NT2/D1 (cell line): ENCODE measurements around the gene PRAC2.

Experiments
- DNase-seq: peaks from one replicate; pipeline ENCODE4 v3.0.0-alpha.2; 2011; ENCODE audit warnings: low read depth, low spot score
- H3K27me3 ChIP-seq: 2 replicates; pipeline ENCODE4 v1.6.0; 2011; ENCODE audit warnings: mild to moderate bottlenecking; ENCODE audit not compliant: insufficient read length, insufficient read depth
- H3K36me3 ChIP-seq: 2 replicates; pipeline ENCODE4 v1.6.1; 2011; ENCODE audit warnings: mild to moderate bottlenecking, low read length, mixed read lengths; ENCODE audit not compliant: insufficient read depth, insufficient read length
- H3K4me1 ChIP-seq: 2 replicates; pipeline ENCODE4 v1.5.1; 2011; ENCODE audit not compliant: insufficient read depth, insufficient read length
- H3K4me3 ChIP-seq: 2 replicates; pipeline ENCODE4 v1.5.1; 2011; ENCODE audit warnings: low read depth; ENCODE audit not compliant: insufficient read length
- H3K9ac ChIP-seq: 2 replicates; pipeline ENCODE4 v1.6.0; 2011; ENCODE audit warnings: low read depth; ENCODE audit not compliant: insufficient read length
- H3K9me3 ChIP-seq: 2 replicates; pipeline ENCODE4 v1.5.1; 2011; ENCODE audit warnings: mild to moderate bottlenecking, low read length; ENCODE audit not compliant: insufficient read depth
- SUZ12 ChIP-seq: IDR thresholded peaks from 2 replicates; pipeline ENCODE4 v1.6.1; 2011; ENCODE audit not compliant: insufficient read length, insufficient read depth; ENCODE audit errors: extremely low read depth
- YY1 ChIP-seq: IDR thresholded peaks from 2 replicates; pipeline ENCODE4 v1.6.1; 2011; ENCODE audit not compliant: insufficient read length, insufficient read depth
- ZNF274 ChIP-seq: IDR thresholded peaks from 2 replicates; pipeline ENCODE4 v1.6.1; 2011; ENCODE audit warnings: mild to moderate bottlenecking, low read depth, low read length

The PRAC2 gene

DNA sequence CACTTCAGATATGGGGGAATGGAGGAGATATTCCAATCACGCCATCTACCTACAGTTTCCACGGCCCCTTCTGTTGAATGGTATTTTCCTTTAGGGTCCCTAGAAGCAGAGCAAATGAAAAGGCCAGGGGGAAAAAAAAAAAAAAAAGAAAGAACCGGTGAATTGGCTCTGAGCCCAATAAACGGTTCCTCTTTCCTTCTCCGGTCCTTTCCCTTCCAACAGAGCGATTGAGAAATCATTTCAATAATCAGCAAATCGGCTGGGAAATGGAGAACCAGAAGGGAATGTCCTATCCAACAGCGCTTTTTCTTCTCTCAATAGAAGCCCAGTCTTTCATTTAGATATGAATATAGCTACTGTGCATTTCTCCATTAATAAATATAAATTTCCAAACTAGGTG, 32.4 kb downstream of the PRAC2 start:
- H3K36me3 ChIP-seq: no peaks in the 10 kb centered on the region
- DNase-seq: no peak
- peak overlapping the region; percentile 39 for H3K9ac ChIP-seq
- TF ChIP-seq ZNF274 (no peak), SUZ12 (no peak), YY1 (no peak)
- H3K27me3 ChIP-seq: peaks cover 90% of the 10 kb centered on the region
- H3K4me3 ChIP-seq: peak overlapping the region; percentile 16
- H3K4me1 ChIP-seq: peaks cover 6% of the 10 kb centered on the region
- H3K9me3 ChIP-seq: no peaks in the 10 kb centered on the region

DNA sequence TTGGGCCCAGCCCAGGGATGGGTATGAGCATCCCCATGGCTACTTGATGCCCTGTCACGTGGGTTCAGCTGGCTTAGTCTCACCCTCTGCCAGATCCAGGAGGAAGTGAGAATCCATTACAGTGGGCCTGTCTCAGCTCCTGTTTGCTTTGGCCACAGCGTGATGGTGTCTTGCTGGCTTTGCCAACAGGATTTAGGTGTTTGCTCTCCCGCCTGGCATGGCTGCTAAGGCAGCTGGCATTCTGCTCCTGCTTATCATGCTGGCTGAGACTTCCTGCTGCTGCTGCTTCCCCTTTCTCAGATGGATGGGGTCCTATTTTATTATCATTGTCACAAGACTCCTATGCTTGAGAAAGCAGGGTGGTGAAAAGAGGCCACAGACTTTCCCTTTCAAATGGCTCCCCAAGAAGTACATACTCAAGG, 33.9 kb downstream of the PRAC2 start:
- H3K9me3 ChIP-seq: no peaks in the 10 kb centered on the region
- DNase-seq: no peak
- H3K9ac ChIP-seq: no peak overlapping the region
- TF ChIP-seq ZNF274: no peak
- no peak for TF ChIP-seq SUZ12
- no peak for TF ChIP-seq YY1
- no peaks in the 10 kb centered on the region for H3K36me3 ChIP-seq
- H3K27me3 ChIP-seq: peaks cover 87% of the 10 kb centered on the region
- no peak overlapping the region for H3K4me3 ChIP-seq
- peaks cover 6% of the 10 kb centered on the region for H3K4me1 ChIP-seq

DNA sequence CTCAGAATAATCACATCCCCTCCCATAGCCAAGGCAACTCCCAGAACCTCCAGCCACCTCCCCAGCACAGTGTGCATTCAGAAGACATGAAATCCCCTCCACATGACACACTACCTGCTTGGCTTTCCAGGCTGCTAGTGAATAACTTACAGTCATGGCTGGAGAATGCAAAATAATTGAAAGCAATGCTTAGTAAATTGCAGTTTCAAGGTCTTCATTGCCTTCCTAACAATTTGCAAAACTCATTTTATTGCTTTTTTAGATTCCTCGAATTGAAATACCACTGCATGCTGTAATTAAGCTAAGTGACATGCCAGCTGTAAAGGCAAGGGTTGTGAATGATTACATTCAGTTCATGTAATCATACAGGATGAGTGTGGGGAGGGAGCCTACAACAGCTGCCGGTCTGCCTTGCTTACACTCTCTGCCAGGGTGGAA, 34.6 kb downstream of the PRAC2 start:
- peaks cover 86% of the 10 kb centered on the region for H3K27me3 ChIP-seq
- no peak for DNase-seq
- TF ChIP-seq ZNF274 (no peak), SUZ12 (no peak), YY1 (no peak)
- H3K9me3 ChIP-seq: no peaks in the 10 kb centered on the region
- no peak overlapping the region for H3K9ac ChIP-seq
- H3K4me1 ChIP-seq: peaks cover 6% of the 10 kb centered on the region
- no peak overlapping the region for H3K4me3 ChIP-seq
- H3K36me3 ChIP-seq: no peaks in the 10 kb centered on the region

DNA sequence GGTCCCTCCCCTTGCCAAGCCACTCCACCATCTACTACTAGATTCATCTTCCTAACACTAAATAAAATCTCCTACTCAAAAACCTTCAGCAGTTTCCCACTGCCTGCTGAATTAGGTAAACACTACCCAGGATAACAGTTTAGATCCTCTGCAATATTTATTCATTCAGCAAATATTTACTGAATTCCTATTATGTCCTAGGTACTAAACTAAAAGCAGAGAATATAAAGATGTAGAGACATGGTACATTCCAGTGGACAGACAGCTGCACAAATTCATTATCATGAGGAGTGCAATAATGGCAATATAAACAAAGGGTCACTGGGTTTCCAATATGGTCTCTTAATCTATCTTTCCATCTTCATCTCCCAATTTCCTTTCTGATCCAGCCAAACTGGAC, 36.3 kb downstream of the PRAC2 start:
- H3K9me3 ChIP-seq: no peaks in the 10 kb centered on the region
- H3K36me3 ChIP-seq: no peaks in the 10 kb centered on the region
- no peak for TF ChIP-seq ZNF274
- TF ChIP-seq YY1: no peak
- TF ChIP-seq SUZ12: no peak
- no peak for DNase-seq
- peaks cover 2% of the 10 kb centered on the region for H3K4me1 ChIP-seq
- H3K9ac ChIP-seq: no peak overlapping the region
- no peak overlapping the region for H3K4me3 ChIP-seq
- peaks cover 70% of the 10 kb centered on the region for H3K27me3 ChIP-seq

DNA sequence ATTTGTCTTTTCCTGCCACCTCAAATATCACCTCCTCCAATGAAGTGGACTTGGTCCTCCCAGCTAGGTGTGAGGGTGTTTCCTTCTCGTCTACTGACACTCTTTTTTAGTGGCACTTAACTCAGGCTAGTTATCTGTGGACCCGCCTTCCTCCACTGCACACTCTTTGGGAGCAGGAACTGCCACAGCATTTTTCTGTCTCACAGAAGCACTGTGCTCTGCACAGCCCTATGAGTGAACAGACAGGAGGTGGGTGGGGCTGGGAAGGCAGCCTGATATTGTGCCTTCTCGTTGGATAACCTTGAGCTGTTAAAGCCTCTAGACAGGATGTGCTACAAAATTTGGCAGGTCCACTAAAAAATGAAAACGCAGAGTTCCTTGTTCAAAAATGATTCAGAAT, 37.4 kb downstream of the PRAC2 start:
- H3K4me1 ChIP-seq: no peaks in the 10 kb centered on the region
- no peak overlapping the region for H3K9ac ChIP-seq
- no peak for TF ChIP-seq SUZ12
- no peak for TF ChIP-seq YY1
- no peak for TF ChIP-seq ZNF274
- no peaks in the 10 kb centered on the region for H3K36me3 ChIP-seq
- no peak for DNase-seq
- H3K4me3 ChIP-seq: no peak overlapping the region
- H3K9me3 ChIP-seq: no peaks in the 10 kb centered on the region
- peaks cover 59% of the 10 kb centered on the region for H3K27me3 ChIP-seq

DNA sequence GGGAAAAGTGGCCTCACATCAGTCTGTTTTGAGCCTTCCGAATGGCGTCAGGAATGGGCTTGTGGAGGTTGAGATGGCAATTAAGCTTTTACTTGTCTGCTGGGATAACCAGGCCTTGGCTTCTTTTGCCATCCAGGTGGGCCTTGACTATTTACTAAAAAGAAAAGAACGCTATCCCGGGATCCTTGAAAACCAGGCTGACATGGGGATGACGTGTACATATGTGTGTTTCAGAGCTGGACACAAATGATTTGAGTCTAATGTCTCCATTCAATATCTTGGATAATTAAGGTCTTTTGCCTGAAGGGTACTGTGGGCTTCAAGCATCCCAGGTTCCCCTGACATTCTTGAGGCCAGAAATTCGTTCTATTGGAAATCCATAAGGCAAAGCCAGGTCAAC, 38.1 kb downstream of the PRAC2 start:
- Histone ChIP-seq H3K4me1 (no peaks in the 10 kb centered on the region), H3K4me3 (no peak overlapping the region), H3K9ac (no peak overlapping the region), H3K9me3 (no peaks in the 10 kb centered on the region), H3K27me3 (peaks cover 53% of the 10 kb centered on the region), H3K36me3 (no peaks in the 10 kb centered on the region)
- TF ChIP-seq YY1: no peak
- TF ChIP-seq SUZ12: no peak
- TF ChIP-seq ZNF274: no peak
- DNase-seq: no peak

DNA sequence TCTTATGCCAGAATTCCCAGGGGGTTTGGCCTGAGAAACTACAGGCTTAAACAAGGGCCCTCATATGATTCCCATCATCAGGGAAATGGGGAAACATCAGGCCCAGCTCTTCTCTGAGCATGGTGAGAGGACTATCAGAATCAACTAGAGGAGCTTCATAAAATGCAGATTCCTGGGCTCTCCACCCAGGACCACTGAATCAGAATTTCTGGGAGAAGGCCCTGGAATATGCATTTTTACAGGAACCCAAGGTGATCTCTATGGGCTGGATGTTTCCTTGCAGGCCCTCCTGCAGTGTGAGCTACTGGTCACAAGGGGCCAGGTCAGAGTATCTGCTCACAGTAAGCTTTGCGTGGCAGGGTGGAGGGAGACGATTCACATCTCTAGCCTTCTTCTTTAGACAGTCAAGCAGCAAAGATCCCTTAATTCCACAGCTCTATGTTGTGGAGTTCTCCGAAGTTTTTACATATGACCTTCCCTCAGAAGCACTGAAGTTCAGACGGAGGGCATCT, 44.3 kb downstream of the PRAC2 start:
- DNase-seq: no peak
- TF ChIP-seq SUZ12 (no peak), YY1 (no peak), ZNF274 (no peak)
- H3K4me3 ChIP-seq: no peak overlapping the region
- H3K36me3 ChIP-seq: no peaks in the 10 kb centered on the region
- H3K27me3 ChIP-seq: peaks cover 7% of the 10 kb centered on the region
- no peaks in the 10 kb centered on the region for H3K9me3 ChIP-seq
- no peak overlapping the region for H3K9ac ChIP-seq
- H3K4me1 ChIP-seq: no peaks in the 10 kb centered on the region
